AG09309 (cell line): ENCODE data around the gene WDR90.
"Not testable (repeated sequence)": the region's sequence is repeated elsewhere in the genome, so short reads cannot be mapped to it uniquely, and the experiment has no call there.

Source experiments
- DNase-seq: peaks from one replicate; pipeline ENCODE4 v3.0.0-alpha.2; 2010; ENCODE audit warnings: low read depth
- H3K4me3 ChIP-seq: 2 replicates; pipeline ENCODE4 v1.5.1; 2011; ENCODE audit warnings: mild to moderate bottlenecking, low read depth, low read length, moderate library complexity; ENCODE audit not compliant: control insufficient read depth
- CTCF ChIP-seq: IDR thresholded peaks from 2 replicates; pipeline ENCODE4 v1.5.1; 2011; ENCODE audit warnings: mild to moderate bottlenecking, low read depth, low read length, inconsistent platforms; ENCODE audit not compliant: insufficient read depth, control insufficient read depth; ENCODE audit errors: missing control alignments

The WDR90 gene

GRCh38 chr16:686459-687260, 37.5 kb downstream of the WDR90 start:
- no peak for DNase-seq
- no peak for TF ChIP-seq CTCF
- no peak overlapping the region for H3K4me3 ChIP-seq

- TF ChIP-seq CTCF, result no peak
- H3K4me3 ChIP-seq, result no peak overlapping the region
- DNase-seq, result no peak
Measured at GRCh38 chr16:687499-687898, 38.3 kb downstream of the WDR90 start.

- no peak for DNase-seq
- peak overlapping the region; percentile 96 for H3K4me3 ChIP-seq
- TF ChIP-seq CTCF, result no peak
Measured at GRCh38 chr16:689175-689897, 40.2 kb downstream of the WDR90 start.

- not testable (repeated sequence) for DNase-seq, H3K4me3 ChIP-seq
Measured at GRCh38 chr16:691242-691641, 42.1 kb downstream of the WDR90 start.

GRCh38 chr16:692356-693108, 43.4 kb downstream of the WDR90 start:
- no peak for TF ChIP-seq CTCF
- no peak for DNase-seq
- no peak overlapping the region for H3K4me3 ChIP-seq

GRCh38 chr16:693364-693763, 44.2 kb downstream of the WDR90 start:
- DNase-seq, result no peak
- no peak for TF ChIP-seq CTCF
- H3K4me3 ChIP-seq, result no peak overlapping the region
